Endothelial cell of umbilical vein (primary cell): ENCODE results near the gene PALD1. TPM values are rescaled to one million over a fixed set of nuclear protein-coding genes. Genes with fewer than 3 reads are reported as not detected.

Source experiments
- BruUV-seq: library from RNA; stranded (reverse); fragments of 400-500 nt; replicated peaks from 2 replicates; lab custom pipeline; 2021; lab: Mats Ljungman, UMichigan
- CTCF ChIA-PET: fragments of 300-600, 350-600 bp; sonication (Branson Sonifier 250); formaldehyde crosslinking; loops from one replicate; lab custom pipeline; 2021; ENCODE audit warnings: antibody characterized with exemption, inconsistent platforms; lab: Charles Lee
- POLR2A ChIA-PET: fragments of 300-600, 350-600 bp; sonication (Branson Sonifier 250); formaldehyde crosslinking; loops from one replicate; lab custom pipeline; 2021; ENCODE audit warnings: antibody characterized with exemption, inconsistent platforms; lab: Charles Lee
- DNase-seq: peaks from one replicate; pipeline ENCODE4 v3.0.0-alpha.2; 2011; ENCODE audit warnings: low read depth, low spot score
- FAIRE-seq: peaks from 2 replicates; lab custom pipeline; 2011; peaks lifted over from hg19 to GRCh38; lab: Jason Lieb, UNC
- H2AFZ ChIP-seq: 2 replicates; pipeline ENCODE4 v1.6.0; 2012; ENCODE audit warnings: low read depth, low read length, control low read depth, inconsistent platforms
- H3K27ac ChIP-seq: 2 replicates; pipeline ENCODE4 v1.5.1; 2011; ENCODE audit warnings: low read depth, mild to moderate bottlenecking, control low read depth, low read length, moderate library complexity; ENCODE audit not compliant: insufficient read depth
- H3K27me3 ChIP-seq, 2 experiments: 2 replicates each; pipeline versions ENCODE4 v1.6.0 to v1.6.1; 2011; ENCODE audit warnings: low read length in 2 of 2, mixed read lengths in 1 of 2; ENCODE audit not compliant: control insufficient read depth in 2 of 2, insufficient read depth in 2 of 2
- H3K36me3 ChIP-seq, 2 experiments: 2 replicates in 1 of 2; 3 replicates in 1 of 2; pipeline ENCODE4 v1.5.1; 2011; ENCODE audit warnings: low read length in 2 of 2, mild to moderate bottlenecking in 1 of 2, moderate library complexity in 1 of 2; ENCODE audit not compliant: control insufficient read depth in 2 of 2, insufficient read depth in 2 of 2; ENCODE audit errors: extremely low read depth in 1 of 2
- H3K4me1 ChIP-seq: 3 replicates; pipeline ENCODE4 v1.5.1; 2011; ENCODE audit warnings: mild to moderate bottlenecking, low read length; ENCODE audit not compliant: control insufficient read depth, insufficient read depth; ENCODE audit errors: extremely low read depth
- H3K4me2 ChIP-seq: 2 replicates; pipeline ENCODE4 v1.6.1; 2011; ENCODE audit warnings: low read length, control low read depth, mixed read lengths; ENCODE audit not compliant: insufficient read depth
- H3K4me3 ChIP-seq, 3 experiments: fragments of 200-600 bp in 1 of 3; sonication (generic), shearing (Covaris generic) in 1 of 3; replicated peaks in 1 of 3; 2 replicates each; pipeline ENCODE4 v1.5.1; 2011 to 2016; ENCODE audit warnings: control low read depth in 3 of 3, low read length in 3 of 3, mild to moderate bottlenecking in 2 of 3, inconsistent platforms in 1 of 3, low read depth in 1 of 3, moderate library complexity in 1 of 3; ENCODE audit not compliant: insufficient read depth in 1 of 3
- H3K79me2 ChIP-seq: 2 replicates; pipeline ENCODE4 v1.6.0; 2012; ENCODE audit warnings: low read length, inconsistent platforms; ENCODE audit not compliant: control insufficient read depth, insufficient read depth
- H3K9ac ChIP-seq: replicated peaks from 2 replicates; pipeline ENCODE3; 2011; ENCODE audit warnings: low read length, control low read depth; ENCODE audit not compliant: insufficient read depth; ENCODE audit errors: extremely low read depth
- H3K9me1 ChIP-seq: replicated peaks from 3 replicates; pipeline ENCODE4 v1.6.0; 2011; ENCODE audit warnings: mild to moderate bottlenecking, low read length; ENCODE audit not compliant: control insufficient read depth, insufficient read depth; ENCODE audit errors: extremely low read depth
- H3K9me3 ChIP-seq: replicated peaks from 2 replicates; pipeline ENCODE4 v1.5.1; 2012; ENCODE audit warnings: low read length, inconsistent platforms; ENCODE audit not compliant: control insufficient read depth, insufficient read depth
- H4K20me1 ChIP-seq: replicated peaks from 2 replicates; pipeline ENCODE3; 2011; ENCODE audit warnings: mild to moderate bottlenecking, low read length; ENCODE audit not compliant: control insufficient read depth, insufficient read depth; ENCODE audit errors: extremely low read depth
- CTCF ChIP-seq, 2 donors: IDR thresholded peaks; 1 replicate in 1 of 2; 2 replicates in 1 of 2; pipeline ENCODE4 v1.5.1; 2011; ENCODE audit warnings: low read length in 2 of 2, mild to moderate bottlenecking in 2 of 2, moderate library complexity in 2 of 2, control low read depth in 1 of 2, inconsistent platforms in 1 of 2, low read depth in 1 of 2; ENCODE audit not compliant: insufficient read depth in 1 of 2; ENCODE audit errors: extremely low read depth in 1 of 2
- EZH2 ChIP-seq: IDR thresholded peaks from 2 replicates; pipeline ENCODE4 v1.6.1; 2012; ENCODE audit warnings: borderline replicate concordance, low read depth, mild to moderate bottlenecking, moderate library complexity, low read length, inconsistent platforms; ENCODE audit not compliant: severe bottlenecking
- FOS ChIP-seq: IDR thresholded peaks from 2 replicates; pipeline ENCODE4 v1.6.1; 2011; ENCODE audit warnings: mild to moderate bottlenecking, low read length, moderate library complexity, borderline replicate concordance; ENCODE audit not compliant: insufficient read depth
- GATA2 ChIP-seq: IDR thresholded peaks from 2 replicates; pipeline ENCODE4 v1.7.0; 2011; ENCODE audit warnings: low read depth, mild to moderate bottlenecking, moderate library complexity, mixed read lengths, low read length; ENCODE audit not compliant: insufficient read length, insufficient read depth
- JUN ChIP-seq: IDR thresholded peaks from 2 replicates; pipeline ENCODE4 v1.6.1; 2011; ENCODE audit warnings: borderline replicate concordance, low read depth; ENCODE audit not compliant: insufficient read length, insufficient read depth
- MAX ChIP-seq: IDR thresholded peaks from 2 replicates; pipeline ENCODE4 v1.6.1; 2011; ENCODE audit not compliant: insufficient read depth, insufficient read length
- MYC ChIP-seq: IDR thresholded peaks from one replicate; pipeline ENCODE4 v1.6.1; 2011; ENCODE audit warnings: mild to moderate bottlenecking, low read depth, low read length
- POLR2A ChIP-seq: IDR thresholded peaks from 2 replicates; pipeline ENCODE4 v1.6.1; 2012; ENCODE audit warnings: low read depth, mild to moderate bottlenecking, control low read depth, low read length
- POLR2AphosphoS5 ChIP-seq: IDR thresholded peaks from 2 replicates; pipeline ENCODE4 v1.6.1; 2012; ENCODE audit warnings: low read depth, mild to moderate bottlenecking, control low read depth, low read length, moderate library complexity; ENCODE audit not compliant: insufficient read depth
- dilution Hi-C: fragments of 300-500 bp; cut with MboI; formaldehyde crosslinking; loops from one replicate; pipeline ENCODE4 v1.15.0; 2019; ENCODE audit warnings: low sequenced_read_pairs; ENCODE audit not compliant: extremely low pct_ligation_motif_present
- intact Hi-C: fragments of 100-400 bp; cut with micrococcal nuclease; formaldehyde crosslinking; loops from one replicate; pipeline ENCODE4 v1.10.0; 2022
- polyA plus RNA-seq, 4 experiments: library from polyadenylated mRNA; depleted of rRNA in 3 of 4; stranded (reverse) in 3 of 4; unstranded in 1 of 4; fragments of >200 nt; gene quantifications; 2 replicates each; pipeline versions ENCODE4 v1.2.1 to v1.2.3, GENCODE V29; 2011 to 2012; ENCODE audit warnings: missing spikeins in 1 of 4
- total RNA-seq: library from RNA; stranded (reverse); gene quantifications from 2 replicates; pipeline ENCODE4 v1.2.3, GENCODE V29; 2021

Gene PALD1
- total and polyA plus RNA-seq, 2 donors (not counting 3 experiments of a cell fraction or from before 2014, with no cell fraction given): 16.6 to 73.3 TPM

GRCh38 chr10:70534281-70534680 lies 55.7 kb downstream of the PALD1 start:
- Histone ChIP-seq H3K9ac (no peak overlapping the region), H3K27ac (no peak overlapping the region), H3K4me1 (peaks cover 3% of the 10 kb centered on the region), H4K20me1 (no peaks in the 10 kb centered on the region), H3K4me3 (no peak overlapping the region), H3K4me2 (no peak overlapping the region), H3K79me2 (no peaks in the 10 kb centered on the region), H3K27me3 (no peaks in the 10 kb centered on the region), H3K9me3 (no peaks in the 10 kb centered on the region), H3K9me1 (no peaks in the 10 kb centered on the region), H2AFZ (no peak overlapping the region), H3K36me3 (peaks cover 2 to 6% of the 10 kb centered on the region in 2 experiments)
- BruUV-seq: no TSS peak
- DNase-seq: no peak
- intact Hi-C loops: no loop called here
- POLR2A ChIA-PET: no interaction called here
- no peak for FAIRE-seq
- TF ChIP-seq POLR2A: no peak
- no peak for TF ChIP-seq MYC
- TF ChIP-seq JUN: no peak
- no peak for TF ChIP-seq CTCF (IDR thresholded peaks at IDR 0.05; ENCODE audit: extremely low read depth in 1 of 2, insufficient read depth in 1 of 2, low read depth in 1 of 2, low read length in 2 of 2)
- no peak for TF ChIP-seq POLR2AphosphoS5
- no peak for TF ChIP-seq GATA2
- TF ChIP-seq FOS: no peak
- TF ChIP-seq MAX: no peak
- TF ChIP-seq EZH2: no peak
- CTCF ChIA-PET: interaction anchor here (1.6 kb wide), 1 partner anchor 73 kb away, joined by 8 read pairs; no protein-coding TSS in a partner anchor
- dilution Hi-C loops: no loop called here
